SK-N-SH (cell line): Measurements from ENCODE around the gene GEMIN7. TPM values are rescaled to one million over a fixed set of nuclear protein-coding genes. Genes with fewer than 3 reads are reported as not detected.

Source experiments
- CTCF ChIA-PET: fragments of 300-600, 350-600 bp; formaldehyde crosslinking; extraction: SDS; loops from one replicate; lab custom pipeline; 2021; lab: Yijun Ruan, JAX
- POLR2A ChIA-PET: fragments of 350-600 bp; sonication (Branson Sonifier 250); formaldehyde crosslinking; extraction: SDS; loops from one replicate; lab custom pipeline; 2020; ENCODE audit warnings: antibody characterized with exemption, inconsistent platforms; lab: Yijun Ruan, JAX
- DNase-seq: peaks from one replicate; pipeline ENCODE4 v3.0.0; 2012
- H2AFZ ChIP-seq: fragments of 200-600 bp; sonication (generic); 2 replicates; pipeline ENCODE4 v1.8.1; 2016; ENCODE audit warnings: antibody characterized with exemption, mild to moderate bottlenecking, low read depth
- H3F3A ChIP-seq: fragments of 200-600 bp; sonication (generic); replicated peaks from 2 replicates; pipeline ENCODE3; 2016; ENCODE audit warnings: antibody characterized with exemption, mild to moderate bottlenecking; ENCODE audit not compliant: insufficient read depth
- H3K27ac ChIP-seq, 2 experiments: fragments of 200-500 bp in 1 of 2; fragments of 200-600 bp in 1 of 2; sonication (Bioruptor generic) in 1 of 2; sonication (generic), shearing (Covaris generic) in 1 of 2; 2 replicates each; pipeline versions ENCODE4 v1.5.1 to v1.6.1; 2014 to 2016; ENCODE audit warnings: low read depth in 2 of 2, inconsistent platforms in 1 of 2, low read length in 1 of 2, mild to moderate bottlenecking in 1 of 2, mixed read lengths in 1 of 2
- H3K27me3 ChIP-seq: fragments of 200-600 bp; sonication (generic), shearing (Covaris generic); 2 replicates; pipeline ENCODE4 v1.6.1; 2016; ENCODE audit warnings: mixed run types; ENCODE audit not compliant: insufficient read depth
- H3K36me3 ChIP-seq, 2 experiments: fragments of 200-500 bp in 1 of 2; fragments of 200-600 bp in 1 of 2; sonication (Bioruptor generic) in 1 of 2; sonication (generic) in 1 of 2; replicated peaks in 1 of 2; 2 replicates each; pipeline versions ENCODE3 to v1.5.1; 2014 to 2016; ENCODE audit warnings: low read length in 1 of 2, mild to moderate bottlenecking in 1 of 2; ENCODE audit not compliant: insufficient read depth in 2 of 2, control insufficient read depth in 1 of 2
- H3K4me1 ChIP-seq, 2 experiments: fragments of 200-500 bp in 1 of 2; fragments of 200-600 bp in 1 of 2; sonication (Bioruptor generic) in 1 of 2; sonication (generic), shearing (Covaris generic) in 1 of 2; 2 replicates each; pipeline versions ENCODE4 v1.5.1 to v1.6.1; 2014 to 2016; ENCODE audit warnings: low read depth in 1 of 2, low read length in 1 of 2, mixed run types in 1 of 2; ENCODE audit not compliant: insufficient read depth in 2 of 2, control insufficient read depth in 1 of 2
- H3K4me2 ChIP-seq: fragments of 200-600 bp; sonication (generic), shearing (Covaris generic); 2 replicates; pipeline ENCODE4 v1.6.1; 2017; ENCODE audit warnings: mixed run types
- H3K4me3 ChIP-seq, 2 experiments: fragments of 200-500 bp in 1 of 2; fragments of 200-600 bp in 1 of 2; sonication (Bioruptor generic) in 1 of 2; sonication (generic), shearing (Covaris generic) in 1 of 2; 2 replicates each; pipeline versions ENCODE4 v1.5.1 to v1.8.1; 2014 to 2016; ENCODE audit warnings: low read depth in 2 of 2, inconsistent platforms in 1 of 2, low read length in 1 of 2, mild to moderate bottlenecking in 1 of 2, mixed read lengths in 1 of 2, moderate library complexity in 1 of 2
- H3K79me2 ChIP-seq: fragments of 200-600 bp; sonication (generic); 2 replicates; pipeline ENCODE4 v1.8.1; 2017; ENCODE audit warnings: mild to moderate bottlenecking; ENCODE audit not compliant: insufficient read depth
- H3K9ac ChIP-seq: fragments of 200-600 bp; sonication (generic); 2 replicates; pipeline ENCODE4 v1.6.1; 2017; ENCODE audit warnings: mixed run types
- H3K9me2 ChIP-seq: fragments of 200-600 bp; sonication (generic); 2 replicates; pipeline ENCODE4 v1.6.1; 2017; ENCODE audit warnings: mixed run types
- H3K9me3 ChIP-seq: fragments of 200-600 bp; sonication (generic); 2 replicates; pipeline ENCODE4 v1.6.1; 2017; ENCODE audit warnings: mixed run types, mild to moderate bottlenecking, moderate library complexity
- H4K20me1 ChIP-seq: fragments of 200-600 bp; sonication (generic); 2 replicates; pipeline ENCODE4 v1.6.1; 2017; ENCODE audit warnings: mild to moderate bottlenecking, mixed run types; ENCODE audit not compliant: insufficient read depth
- CHD2 ChIP-seq: fragments of 150-350 bp; IDR thresholded peaks from 2 replicates; pipeline ENCODE4 v1.6.1; 2018; ENCODE audit warnings: low read length; ENCODE audit not compliant: partially characterized antibody
- EP300 ChIP-seq, 2 experiments: IDR thresholded peaks; 2 replicates each; pipeline versions ENCODE4 v1.4.0 to v1.6.1; 2012; ENCODE audit warnings: borderline replicate concordance in 1 of 2, low read depth in 1 of 2, low read length in 1 of 2
- EZH2phosphoT487 ChIP-seq: fragments of 200-600 bp; sonication (generic); IDR thresholded peaks from 2 replicates; pipeline ENCODE4 v1.6.1; 2017; ENCODE audit warnings: low read depth, mixed run types, mild to moderate bottlenecking, antibody characterized with exemption, moderate library complexity, borderline replicate concordance
- FOSL2 ChIP-seq: IDR thresholded peaks from 2 replicates; pipeline ENCODE4 v1.4.0; 2012; ENCODE audit warnings: low read depth, mild to moderate bottlenecking, moderate library complexity, borderline replicate concordance
- JUND ChIP-seq: IDR thresholded peaks from 2 replicates; pipeline ENCODE4 v1.4.0; 2012
- MXI1 ChIP-seq: IDR thresholded peaks from 2 replicates; pipeline ENCODE4 v1.6.1; 2012; ENCODE audit warnings: mild to moderate bottlenecking, low read depth, low read length, improper control_type of control experiment
- NFIC ChIP-seq: IDR thresholded peaks from 2 replicates; pipeline ENCODE4 v1.4.0; 2012; ENCODE audit warnings: borderline replicate concordance
- RFX5 ChIP-seq: IDR thresholded peaks from 2 replicates; pipeline ENCODE4 v1.6.1; 2012; ENCODE audit warnings: mild to moderate bottlenecking, improper control_type of control experiment, low read length
- SIN3A ChIP-seq: IDR thresholded peaks from 2 replicates; pipeline ENCODE4 v1.6.1; 2012; ENCODE audit warnings: low read depth, mild to moderate bottlenecking, low read length, moderate library complexity, borderline replicate concordance
- SMC3 ChIP-seq: IDR thresholded peaks from 2 replicates; pipeline ENCODE4 v1.6.1; 2012; ENCODE audit warnings: low read depth, low read length, improper control_type of control experiment
- TAF1 ChIP-seq: IDR thresholded peaks from 2 replicates; pipeline ENCODE4 v1.6.1; 2012; ENCODE audit warnings: low read depth, mild to moderate bottlenecking, low read length, moderate library complexity, borderline replicate concordance
- TCF12 ChIP-seq: IDR thresholded peaks from 2 replicates; pipeline ENCODE4 v1.4.0; 2012
- WGBS: methylation state at CpG from one replicate; pipeline ENCODE4 v1.1.6; 2017; ENCODE audit warnings: low lambda C conversion rate; 5-methylcytosine and 5-hydroxymethylcytosine counted together
- polyA plus RNA-seq, 3 experiments: library from polyadenylated mRNA; depleted of rRNA; stranded (reverse); fragments of >200 nt; gene quantifications; 2 replicates each; pipeline ENCODE4 v1.2.3, GENCODE V29; 2012
- TF ChIP-seq, protein P1 (sequence below): IDR thresholded peaks from 2 replicates; pipeline ENCODE4 v1.4.0; 2012; ENCODE audit warnings: low read depth, borderline replicate concordance
- TF ChIP-seq, protein P2 (sequence below): IDR thresholded peaks from 2 replicates; pipeline ENCODE4 v1.4.0; 2012; ENCODE audit warnings: low read depth, borderline replicate concordance
- TF ChIP-seq, protein P3 (sequence below): IDR thresholded peaks from 2 replicates; pipeline ENCODE4; 2012
- TF ChIP-seq, protein P4 (sequence below): fragments of 200-600 bp; sonication (generic); IDR thresholded peaks from 2 replicates; pipeline ENCODE4 v1.6.1; 2017; ENCODE audit warnings: antibody characterized with exemption, mild to moderate bottlenecking, moderate library complexity
- TF ChIP-seq, protein P5 (sequence below): IDR thresholded peaks from 2 replicates; pipeline ENCODE4 v1.4.0; 2012; ENCODE audit warnings: low read depth

The GEMIN7 gene
- polyA plus RNA-seq, 1 of the 3 experiments (the other 2 are of a cell fraction) = 28.7 TPM

DNA sequence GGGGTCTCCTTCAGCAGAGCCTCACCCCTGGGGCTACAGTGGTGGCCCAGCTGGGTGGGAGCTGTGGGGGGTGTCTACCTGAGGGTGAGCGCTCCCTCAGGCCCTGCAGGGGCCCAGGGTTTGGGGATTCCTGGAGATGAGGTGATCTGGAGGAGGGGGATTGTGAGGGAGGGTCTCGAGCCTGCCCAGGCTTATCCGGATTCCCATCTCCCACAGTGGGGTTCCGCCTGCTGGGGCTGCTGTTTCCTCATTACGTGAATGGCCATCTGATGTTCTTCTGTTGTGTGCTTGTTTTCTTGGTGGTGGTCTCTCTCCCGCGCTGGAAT is 18.4 kb downstream of the GEMIN7 start:
- WGBS = 94% methylated on average over 6 of the region's 7 CpGs
- TF ChIP-seq NFIC = no peak
- H3K27ac ChIP-seq = peak overlapping the region in 1 of 2 experiments; percentile 84; a peak in 2 of 4 replicates
- no peak for DNase-seq
- peaks cover 82% of the 10 kb centered on the region for H4K20me1 ChIP-seq
- H3K9me3 ChIP-seq = no peaks in the 10 kb centered on the region
- H3K27me3 ChIP-seq = no peaks in the 10 kb centered on the region
- ChIA-PET POLR2A (no interaction called here), CTCF (no interaction called here)
- peaks cover 95% of the 10 kb centered on the region for H3K79me2 ChIP-seq
- peaks cover 23 to 32% of the 10 kb centered on the region in 2 experiments; a peak in 3 of 4 replicates for H3K4me1 ChIP-seq
- H3K9ac ChIP-seq = no peak overlapping the region
- no peaks in the 10 kb centered on the region for H3K36me3 ChIP-seq
- H3K4me2 ChIP-seq = peak overlapping the region; percentile 77; the same call in 1 of the 2 replicates
- no peak overlapping the region for H2AFZ ChIP-seq
- no peak overlapping the region for H3K4me3 ChIP-seq
- H3K9me2 ChIP-seq = no peaks in the 10 kb centered on the region
- H3F3A ChIP-seq = peaks cover 13% of the 10 kb centered on the region

DNA sequence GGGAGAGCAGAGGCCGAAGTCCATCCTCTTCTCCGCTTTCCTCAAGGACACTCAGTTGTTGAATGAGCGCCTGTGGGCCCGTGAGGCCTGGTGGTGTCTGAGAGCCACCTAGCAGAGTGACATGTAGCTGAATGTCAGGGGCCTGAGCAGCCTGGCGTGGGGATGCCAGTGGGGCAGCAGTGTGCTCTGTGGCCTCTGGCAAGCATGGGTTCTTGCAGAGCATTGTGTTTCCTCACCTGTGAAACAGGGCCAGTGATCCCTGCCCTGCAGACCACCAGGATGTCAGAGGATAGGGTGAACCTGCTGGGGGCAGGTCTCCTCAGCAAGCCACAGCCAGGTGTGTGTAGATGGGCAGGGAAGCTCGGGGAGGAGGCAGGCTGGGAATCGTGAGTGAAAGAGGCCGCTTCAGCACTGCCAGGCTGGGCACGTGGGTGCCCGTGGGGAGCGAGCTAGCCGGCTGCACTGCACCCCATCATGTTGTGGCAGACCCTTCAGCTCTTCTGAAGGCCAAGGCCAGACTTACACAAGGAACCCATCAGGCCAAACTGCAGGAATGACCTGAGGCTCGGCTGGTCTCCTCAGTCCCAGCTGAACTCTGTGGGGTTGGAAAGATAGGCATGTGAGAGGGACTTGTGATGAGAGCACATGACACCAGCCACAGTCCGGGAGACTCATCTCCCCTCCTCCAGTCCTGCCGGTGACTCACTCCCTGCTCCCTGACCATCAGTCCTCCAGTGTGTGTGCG is 18.9 kb downstream of the GEMIN7 start:
- Histone ChIP-seq H3K27me3 (no peaks in the 10 kb centered on the region), H3F3A (peaks cover 13% of the 10 kb centered on the region), H3K79me2 (peaks cover 99% of the 10 kb centered on the region), H3K9ac (0 out of 2 replicates have a peak overlapping the region, but pooled peaks have one; percentile 24), H2AFZ (no peak overlapping the region)
- CTCF ChIA-PET = no interaction called here
- TF ChIP-seq CHD2 (no peak), TAF1 (no peak), JUND (peak; percentile 87), RFX5 (no peak), SMC3 (no peak), MXI1 (no peak), SIN3A (peak; percentile 48), FOSL2 (peak; percentile 96), TCF12 (peak; percentile 61; the same call in 1 of the 2 replicates), EZH2phosphoT487 (no peak), EP300 (IDR thresholded peaks at IDR 0.05; ENCODE audit: borderline replicate concordance in 1 of 2, low read depth in 1 of 2, low read length in 1 of 2) (no peak)
- TF ChIP-seq, protein P1, sequence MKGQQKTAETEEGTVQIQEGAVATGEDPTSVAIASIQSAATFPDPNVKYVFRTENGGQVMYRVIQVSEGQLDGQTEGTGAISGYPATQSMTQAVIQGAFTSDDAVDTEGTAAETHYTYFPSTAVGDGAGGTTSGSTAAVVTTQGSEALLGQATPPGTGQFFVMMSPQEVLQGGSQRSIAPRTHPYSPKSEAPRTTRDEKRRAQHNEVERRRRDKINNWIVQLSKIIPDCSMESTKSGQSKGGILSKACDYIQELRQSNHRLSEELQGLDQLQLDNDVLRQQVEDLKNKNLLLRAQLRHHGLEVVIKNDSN = peak; percentile 75; the same call in 1 of the 2 replicates
- TF ChIP-seq, protein P2, sequence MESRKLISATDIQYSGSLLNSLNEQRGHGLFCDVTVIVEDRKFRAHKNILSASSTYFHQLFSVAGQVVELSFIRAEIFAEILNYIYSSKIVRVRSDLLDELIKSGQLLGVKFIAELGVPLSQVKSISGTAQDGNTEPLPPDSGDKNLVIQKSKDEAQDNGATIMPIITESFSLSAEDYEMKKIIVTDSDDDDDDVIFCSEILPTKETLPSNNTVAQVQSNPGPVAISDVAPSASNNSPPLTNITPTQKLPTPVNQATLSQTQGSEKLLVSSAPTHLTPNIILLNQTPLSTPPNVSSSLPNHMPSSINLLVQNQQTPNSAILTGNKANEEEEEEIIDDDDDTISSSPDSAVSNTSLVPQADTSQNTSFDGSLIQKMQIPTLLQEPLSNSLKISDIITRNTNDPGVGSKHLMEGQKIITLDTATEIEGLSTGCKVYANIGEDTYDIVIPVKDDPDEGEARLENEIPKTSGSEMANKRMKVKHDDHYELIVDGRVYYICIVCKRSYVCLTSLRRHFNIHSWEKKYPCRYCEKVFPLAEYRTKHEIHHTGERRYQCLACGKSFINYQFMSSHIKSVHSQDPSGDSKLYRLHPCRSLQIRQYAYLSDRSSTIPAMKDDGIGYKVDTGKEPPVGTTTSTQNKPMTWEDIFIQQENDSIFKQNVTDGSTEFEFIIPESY = no peak
- TF ChIP-seq, protein P3, sequence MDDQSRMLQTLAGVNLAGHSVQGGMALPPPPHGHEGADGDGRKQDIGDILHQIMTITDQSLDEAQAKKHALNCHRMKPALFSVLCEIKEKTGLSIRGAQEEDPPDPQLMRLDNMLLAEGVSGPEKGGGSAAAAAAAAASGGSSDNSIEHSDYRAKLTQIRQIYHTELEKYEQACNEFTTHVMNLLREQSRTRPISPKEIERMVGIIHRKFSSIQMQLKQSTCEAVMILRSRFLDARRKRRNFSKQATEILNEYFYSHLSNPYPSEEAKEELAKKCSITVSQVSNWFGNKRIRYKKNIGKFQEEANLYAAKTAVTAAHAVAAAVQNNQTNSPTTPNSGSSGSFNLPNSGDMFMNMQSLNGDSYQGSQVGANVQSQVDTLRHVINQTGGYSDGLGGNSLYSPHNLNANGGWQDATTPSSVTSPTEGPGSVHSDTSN = peak; percentile 47; the same call in 1 of the 2 replicates
- TF ChIP-seq, protein P4, sequence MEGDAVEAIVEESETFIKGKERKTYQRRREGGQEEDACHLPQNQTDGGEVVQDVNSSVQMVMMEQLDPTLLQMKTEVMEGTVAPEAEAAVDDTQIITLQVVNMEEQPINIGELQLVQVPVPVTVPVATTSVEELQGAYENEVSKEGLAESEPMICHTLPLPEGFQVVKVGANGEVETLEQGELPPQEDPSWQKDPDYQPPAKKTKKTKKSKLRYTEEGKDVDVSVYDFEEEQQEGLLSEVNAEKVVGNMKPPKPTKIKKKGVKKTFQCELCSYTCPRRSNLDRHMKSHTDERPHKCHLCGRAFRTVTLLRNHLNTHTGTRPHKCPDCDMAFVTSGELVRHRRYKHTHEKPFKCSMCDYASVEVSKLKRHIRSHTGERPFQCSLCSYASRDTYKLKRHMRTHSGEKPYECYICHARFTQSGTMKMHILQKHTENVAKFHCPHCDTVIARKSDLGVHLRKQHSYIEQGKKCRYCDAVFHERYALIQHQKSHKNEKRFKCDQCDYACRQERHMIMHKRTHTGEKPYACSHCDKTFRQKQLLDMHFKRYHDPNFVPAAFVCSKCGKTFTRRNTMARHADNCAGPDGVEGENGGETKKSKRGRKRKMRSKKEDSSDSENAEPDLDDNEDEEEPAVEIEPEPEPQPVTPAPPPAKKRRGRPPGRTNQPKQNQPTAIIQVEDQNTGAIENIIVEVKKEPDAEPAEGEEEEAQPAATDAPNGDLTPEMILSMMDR = no peak
- TF ChIP-seq, protein P5, sequence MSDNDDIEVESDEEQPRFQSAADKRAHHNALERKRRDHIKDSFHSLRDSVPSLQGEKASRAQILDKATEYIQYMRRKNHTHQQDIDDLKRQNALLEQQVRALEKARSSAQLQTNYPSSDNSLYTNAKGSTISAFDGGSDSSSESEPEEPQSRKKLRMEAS = peak; percentile 88
- TF ChIP-seq, all 33 proteins: peak for 7
- Histone ChIP-seq H3K9me3 (no peaks in the 10 kb centered on the region), H3K9me2 (no peaks in the 10 kb centered on the region), H3K27ac (peak overlapping the region; percentile 32 to 84), H3K4me1 (peaks cover 24 to 32% of the 10 kb centered on the region in 2 experiments; a peak in 3 of 4 replicates), H3K4me3 (peak overlapping the region in 1 of 2 experiments; percentile 23; a peak in 1 of 4 replicates), H3K36me3 (no peaks in the 10 kb centered on the region), H4K20me1 (peaks cover 87% of the 10 kb centered on the region), H3K4me2 (peak overlapping the region; percentile 77)
- no peak for DNase-seq
- 59% methylated on average over 16 of the region's 16 CpGs for WGBS
- POLR2A ChIA-PET = no interaction called here
